ENCODE data around the gene ADPGK.

- TF ChIP-seq, protein P1, sequence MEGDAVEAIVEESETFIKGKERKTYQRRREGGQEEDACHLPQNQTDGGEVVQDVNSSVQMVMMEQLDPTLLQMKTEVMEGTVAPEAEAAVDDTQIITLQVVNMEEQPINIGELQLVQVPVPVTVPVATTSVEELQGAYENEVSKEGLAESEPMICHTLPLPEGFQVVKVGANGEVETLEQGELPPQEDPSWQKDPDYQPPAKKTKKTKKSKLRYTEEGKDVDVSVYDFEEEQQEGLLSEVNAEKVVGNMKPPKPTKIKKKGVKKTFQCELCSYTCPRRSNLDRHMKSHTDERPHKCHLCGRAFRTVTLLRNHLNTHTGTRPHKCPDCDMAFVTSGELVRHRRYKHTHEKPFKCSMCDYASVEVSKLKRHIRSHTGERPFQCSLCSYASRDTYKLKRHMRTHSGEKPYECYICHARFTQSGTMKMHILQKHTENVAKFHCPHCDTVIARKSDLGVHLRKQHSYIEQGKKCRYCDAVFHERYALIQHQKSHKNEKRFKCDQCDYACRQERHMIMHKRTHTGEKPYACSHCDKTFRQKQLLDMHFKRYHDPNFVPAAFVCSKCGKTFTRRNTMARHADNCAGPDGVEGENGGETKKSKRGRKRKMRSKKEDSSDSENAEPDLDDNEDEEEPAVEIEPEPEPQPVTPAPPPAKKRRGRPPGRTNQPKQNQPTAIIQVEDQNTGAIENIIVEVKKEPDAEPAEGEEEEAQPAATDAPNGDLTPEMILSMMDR (IDR thresholded peaks at IDR 0.05), result no peak
- TF ChIP-seq POLR2A (IDR thresholded peaks at IDR 0.05) (no peak), POLR2AphosphoS5 (IDR thresholded peaks at IDR 0.05) (no peak)
Observed at GRCh38 chr15:72797338-72797689, 13.8 kb upstream of the ADPGK start.
